ENCODE results near the gene SLC1A7. TPM values are rescaled to one million over a fixed set of nuclear protein-coding genes. Genes with fewer than 3 reads are reported as not detected.

SLC1A7 gene
- total and polyA plus RNA-seq, 7 donors = 0.16 to 1.6 (median 0.85) TPM; not detected in 1

GRCh38 chr1:53093778-53094532, 48.5 kb downstream of the SLC1A7 start:
- no peak for DNase-seq
- Histone ChIP-seq H3K4me3 (no peak overlapping the region), H3K27ac (no peak overlapping the region), H3K9me3 (no peaks in the 10 kb centered on the region), H3K36me3 (no peaks in the 10 kb centered on the region), H3K4me1 (peaks cover 0 to 20% (median 0%) of the 10 kb centered on the region in 4 donors), H3K27me3 (no peaks in the 10 kb centered on the region)
- WGBS, 2 donors = 91 to 96% methylated on average over 20 of the region's 20 CpGs
- TF ChIP-seq, protein P1, sequence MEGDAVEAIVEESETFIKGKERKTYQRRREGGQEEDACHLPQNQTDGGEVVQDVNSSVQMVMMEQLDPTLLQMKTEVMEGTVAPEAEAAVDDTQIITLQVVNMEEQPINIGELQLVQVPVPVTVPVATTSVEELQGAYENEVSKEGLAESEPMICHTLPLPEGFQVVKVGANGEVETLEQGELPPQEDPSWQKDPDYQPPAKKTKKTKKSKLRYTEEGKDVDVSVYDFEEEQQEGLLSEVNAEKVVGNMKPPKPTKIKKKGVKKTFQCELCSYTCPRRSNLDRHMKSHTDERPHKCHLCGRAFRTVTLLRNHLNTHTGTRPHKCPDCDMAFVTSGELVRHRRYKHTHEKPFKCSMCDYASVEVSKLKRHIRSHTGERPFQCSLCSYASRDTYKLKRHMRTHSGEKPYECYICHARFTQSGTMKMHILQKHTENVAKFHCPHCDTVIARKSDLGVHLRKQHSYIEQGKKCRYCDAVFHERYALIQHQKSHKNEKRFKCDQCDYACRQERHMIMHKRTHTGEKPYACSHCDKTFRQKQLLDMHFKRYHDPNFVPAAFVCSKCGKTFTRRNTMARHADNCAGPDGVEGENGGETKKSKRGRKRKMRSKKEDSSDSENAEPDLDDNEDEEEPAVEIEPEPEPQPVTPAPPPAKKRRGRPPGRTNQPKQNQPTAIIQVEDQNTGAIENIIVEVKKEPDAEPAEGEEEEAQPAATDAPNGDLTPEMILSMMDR (IDR thresholded peaks at IDR 0.05) = no peak
- TF ChIP-seq POLR2A (IDR thresholded peaks at IDR 0.05) (no peak), POLR2AphosphoS5 (IDR thresholded peaks at IDR 0.05) (no peak), EP300 (IDR thresholded peaks at IDR 0.05) (no peak)
- intact Hi-C loops (cut with DNase I) = no loop called here

GRCh38 chr1:53093451-53093754, 49.0 kb downstream of the SLC1A7 start:
- Histone ChIP-seq H3K36me3 (no peaks in the 10 kb centered on the region), H3K9me3 (no peaks in the 10 kb centered on the region), H3K27me3 (no peaks in the 10 kb centered on the region), H3K4me3 (no peak overlapping the region), H3K4me1 (peaks cover 0 to 25% (median 0%) of the 10 kb centered on the region in 4 donors), H3K27ac (no peak overlapping the region)
- WGBS, 2 donors = 92 to 94% methylated on average over 8 of the region's 8 CpGs
- DNase-seq = no peak
- TF ChIP-seq, protein P1 (IDR thresholded peaks at IDR 0.05) = no peak
- TF ChIP-seq EP300 (IDR thresholded peaks at IDR 0.05) = no peak
- TF ChIP-seq POLR2AphosphoS5 (IDR thresholded peaks at IDR 0.05) = no peak
- TF ChIP-seq POLR2A (IDR thresholded peaks at IDR 0.05) = no peak
- intact Hi-C loops (cut with DNase I) = no loop called here

- no peak for DNase-seq
- no peak for TF ChIP-seq POLR2AphosphoS5 (IDR thresholded peaks at IDR 0.05)
- TF ChIP-seq, protein P1 (IDR thresholded peaks at IDR 0.05) = no peak
- no peak for TF ChIP-seq EP300 (IDR thresholded peaks at IDR 0.05)
- TF ChIP-seq POLR2A (IDR thresholded peaks at IDR 0.05) = no peak
- Histone ChIP-seq H3K9me3 (no peaks in the 10 kb centered on the region), H3K4me3 (no peak overlapping the region), H3K36me3 (no peaks in the 10 kb centered on the region), H3K27me3 (no peaks in the 10 kb centered on the region), H3K4me1 (peaks cover 0 to 25% (median 0%) of the 10 kb centered on the region in 4 donors), H3K27ac (no peak overlapping the region)
- intact Hi-C loops (cut with DNase I) = no loop called here
- WGBS, 2 donors = 86 to 91% methylated on average over 33 of the region's 33 CpGs
Observed at GRCh38 chr1:53092659-53093450, 49.6 kb downstream of the SLC1A7 start.

DNA sequence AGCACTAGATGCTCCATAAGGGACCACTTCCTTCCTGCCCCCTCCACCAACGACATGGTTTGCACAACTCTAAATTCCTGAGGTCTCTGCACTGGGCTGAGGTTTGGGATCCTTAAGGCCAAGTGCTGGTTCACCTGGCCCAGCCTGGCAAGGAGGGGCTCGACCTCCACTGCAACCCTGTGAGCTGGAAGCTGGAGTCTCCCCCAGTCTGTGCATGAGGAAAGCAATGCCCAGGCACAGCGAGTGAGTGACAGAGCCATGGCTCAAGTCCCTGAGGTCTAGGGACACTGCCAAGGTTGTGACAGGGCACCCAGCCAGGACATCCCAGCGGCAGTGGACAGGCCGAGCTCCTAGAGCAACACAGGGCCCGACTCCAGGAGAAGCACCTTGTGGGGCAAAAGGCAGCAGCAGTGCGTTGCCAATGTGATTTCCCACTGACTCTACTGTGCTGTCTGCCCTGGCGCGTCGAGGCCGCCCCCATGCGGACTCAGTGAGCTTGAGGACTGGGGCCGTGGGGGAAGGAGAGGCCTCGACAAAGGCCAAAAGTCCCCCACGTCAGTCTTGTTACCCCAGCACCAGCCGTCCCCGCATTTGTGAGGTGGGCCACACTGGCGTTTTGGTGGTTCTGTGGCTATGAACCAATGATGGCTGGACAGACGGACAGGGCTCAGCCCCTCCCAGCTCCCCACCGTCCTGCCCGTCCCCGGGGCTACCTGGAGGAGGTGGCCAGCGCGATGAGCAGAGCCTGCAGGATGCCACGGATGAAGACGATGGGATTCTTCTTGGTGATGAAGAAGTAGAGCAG, 50.4 kb downstream of the SLC1A7 start:
- Histone ChIP-seq H3K4me3 (no peak overlapping the region), H3K4me1 (peaks cover 0 to 25% (median 0%) of the 10 kb centered on the region in 4 donors), H3K27ac (no peak overlapping the region), H3K27me3 (no peaks in the 10 kb centered on the region), H3K9me3 (no peaks in the 10 kb centered on the region), H3K36me3 (no peaks in the 10 kb centered on the region)
- WGBS, 2 donors = 90 to 93% methylated on average over 26 of the region's 26 CpGs
- TF ChIP-seq, protein P1 (IDR thresholded peaks at IDR 0.05) = no peak
- TF ChIP-seq POLR2A (IDR thresholded peaks at IDR 0.05) (no peak), POLR2AphosphoS5 (IDR thresholded peaks at IDR 0.05) (no peak), EP300 (IDR thresholded peaks at IDR 0.05) (no peak)
- intact Hi-C loops (cut with DNase I) = no loop called here
- DNase-seq = no peak

All from sigmoid colon (tissue), 7 donors.